Stimulated activated CD8-positive, alpha-beta memory T cell treated with anti-CD3 and anti-CD28 coated beads, Interleukin-4, amount 100 ng/mL, for 4 hours (primary cell): ENCODE data around the gene ATP8B1.
"Not testable (repeated sequence)": the region's sequence is repeated elsewhere in the genome, so short reads cannot be mapped to it uniquely, and the experiment has no call there.

Experiments
- DNase-seq, 2 donors: peaks; one replicate each; pipeline ENCODE4 v3.0.0-alpha.2; 2020; ENCODE audit warnings: low read depth in 2 of 2, low spot score in 1 of 2

The ATP8B1 gene

DNA sequence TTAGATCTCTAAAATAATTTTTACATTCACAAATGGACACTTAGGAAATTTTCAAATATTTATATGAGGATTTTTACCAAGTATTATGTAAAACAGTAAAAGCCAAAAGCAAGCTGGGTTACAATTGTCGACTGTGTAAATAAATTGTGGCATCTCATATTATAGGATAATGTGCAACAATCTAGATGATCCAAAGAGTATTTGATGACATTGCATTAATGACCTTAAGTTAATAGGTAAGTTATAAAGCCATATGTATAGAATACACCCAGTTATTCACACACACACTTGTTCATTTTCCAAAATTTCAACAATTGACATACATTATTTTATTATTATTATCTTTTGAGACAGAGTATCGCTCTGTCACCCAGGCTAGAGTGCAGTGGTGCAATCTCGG, 69.3 kb downstream of the ATP8B1 start:
- no peak for DNase-seq

DNA sequence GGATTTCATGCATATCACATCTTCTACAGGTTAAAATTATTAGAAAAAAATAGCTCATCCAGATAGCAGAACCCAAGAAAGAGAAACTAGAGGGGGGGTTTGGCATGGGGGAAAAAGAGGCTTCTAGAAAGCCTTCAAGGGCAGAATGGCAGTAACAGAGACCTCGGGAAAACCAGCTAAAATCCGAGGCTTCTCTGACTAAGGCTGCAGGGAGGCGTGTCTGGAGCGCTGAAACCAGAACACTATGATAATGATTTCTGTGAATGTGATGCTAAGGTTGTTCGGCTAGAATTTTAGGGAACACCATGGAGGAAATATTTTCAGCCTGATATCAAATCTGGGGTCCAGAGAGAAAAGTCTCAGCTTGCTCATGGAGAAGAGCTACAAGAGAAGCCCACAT, 73.0 kb downstream of the ATP8B1 start:
- DNase-seq, result no peak

DNA sequence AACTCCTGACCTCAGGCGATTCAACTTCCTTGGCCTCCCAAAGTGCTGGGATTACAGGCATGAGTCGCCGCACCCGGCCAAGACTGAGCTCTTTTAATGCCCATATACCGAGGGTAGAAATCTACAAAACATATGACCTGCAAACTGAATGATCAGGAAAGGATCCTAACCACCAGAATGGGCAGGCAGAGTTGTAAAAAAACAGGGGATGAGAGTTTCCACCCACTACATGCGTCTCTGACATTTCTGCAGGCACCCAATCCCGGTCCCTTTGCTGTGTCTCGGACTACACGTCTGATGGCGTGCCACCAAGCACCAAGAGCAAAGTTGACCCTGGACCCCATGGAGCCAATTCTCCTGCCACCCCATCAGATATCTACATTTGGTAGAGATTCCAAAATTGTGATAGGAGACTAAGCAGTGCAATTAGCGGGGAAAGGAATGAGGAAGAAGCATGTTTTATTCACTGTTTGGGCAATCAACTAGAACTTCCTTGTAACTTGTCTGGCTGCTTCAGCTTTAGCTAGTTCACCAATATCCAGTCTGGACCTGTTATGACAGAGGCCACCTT, 74.1 kb downstream of the ATP8B1 start:
- no peak for DNase-seq

DNA sequence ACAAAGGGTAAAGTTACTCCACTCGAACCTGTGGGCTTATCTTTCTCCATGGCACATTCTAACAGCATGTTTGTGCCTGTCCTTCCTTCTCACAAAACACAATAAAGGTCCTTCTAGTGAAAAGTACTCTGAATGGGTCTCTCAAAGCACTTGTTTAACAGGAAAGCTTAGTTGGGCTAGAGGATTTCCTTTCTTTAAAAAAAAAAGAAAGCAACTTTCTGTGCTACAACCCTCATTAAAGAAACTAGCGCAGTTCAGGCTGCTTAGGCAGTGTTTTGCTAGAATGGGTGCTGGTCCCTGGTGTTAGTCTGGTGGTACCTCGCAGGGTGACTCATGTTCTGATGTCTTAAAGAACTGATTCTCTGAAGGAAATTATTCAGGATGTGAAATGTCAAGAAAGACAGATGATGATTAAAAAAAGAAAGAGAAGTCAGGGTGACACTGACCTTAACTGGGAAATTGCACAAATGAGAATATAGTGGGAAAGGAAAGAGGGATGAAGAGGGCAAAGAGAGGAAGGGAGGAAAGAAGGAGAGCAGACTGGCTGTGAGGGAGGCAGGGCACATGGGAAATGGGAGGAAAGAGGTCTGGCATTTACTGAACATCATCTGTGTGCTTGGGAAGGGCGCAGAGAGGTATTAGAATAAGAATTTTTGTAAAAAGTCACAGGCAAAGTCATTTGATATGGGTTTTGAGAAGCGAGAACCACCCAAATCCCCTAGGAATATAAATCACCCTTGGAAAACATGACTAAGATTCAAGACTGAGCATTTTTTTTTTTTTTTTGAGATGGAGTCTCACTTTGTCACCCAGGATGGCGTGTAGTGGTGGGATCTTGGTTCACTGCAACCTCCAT, 74.9 kb downstream of the ATP8B1 start:
- DNase-seq, result no peak

DNA sequence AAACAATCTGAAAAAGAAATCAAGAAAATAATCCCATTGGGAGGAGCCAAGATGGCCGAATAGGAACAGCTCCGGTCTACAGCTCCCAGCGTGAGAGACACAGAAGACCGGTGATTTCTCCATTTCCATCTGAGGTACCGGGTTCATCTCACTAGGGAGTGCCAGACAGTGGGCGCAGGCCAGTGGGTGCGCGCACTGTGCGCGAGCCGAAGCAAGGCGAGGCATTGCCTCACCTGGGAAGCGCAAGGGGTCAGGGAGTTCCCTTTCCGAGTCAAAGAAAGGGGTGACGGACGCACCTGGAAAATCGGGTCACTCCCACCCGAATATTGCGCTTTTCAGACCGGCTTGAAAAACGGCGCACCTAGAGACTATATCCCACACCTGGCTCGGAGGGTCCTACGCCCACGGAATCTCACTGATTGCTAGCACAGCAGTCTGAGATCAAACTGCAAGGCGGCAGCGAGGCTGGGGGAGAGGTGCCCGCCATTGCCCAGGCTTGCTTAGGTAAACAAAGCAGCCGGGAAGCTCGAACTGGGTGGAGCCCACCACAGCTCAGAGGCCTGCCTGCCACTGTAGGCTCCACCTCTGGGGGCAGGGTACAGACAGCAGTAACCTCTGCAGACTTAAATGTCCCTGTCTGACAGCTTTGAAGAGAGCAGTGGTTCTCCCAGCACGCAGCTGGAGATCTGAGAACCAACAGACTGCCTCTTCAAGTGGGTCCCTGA, 83.7 kb downstream of the ATP8B1 start:
- not testable (repeated sequence) for DNase-seq

DNA sequence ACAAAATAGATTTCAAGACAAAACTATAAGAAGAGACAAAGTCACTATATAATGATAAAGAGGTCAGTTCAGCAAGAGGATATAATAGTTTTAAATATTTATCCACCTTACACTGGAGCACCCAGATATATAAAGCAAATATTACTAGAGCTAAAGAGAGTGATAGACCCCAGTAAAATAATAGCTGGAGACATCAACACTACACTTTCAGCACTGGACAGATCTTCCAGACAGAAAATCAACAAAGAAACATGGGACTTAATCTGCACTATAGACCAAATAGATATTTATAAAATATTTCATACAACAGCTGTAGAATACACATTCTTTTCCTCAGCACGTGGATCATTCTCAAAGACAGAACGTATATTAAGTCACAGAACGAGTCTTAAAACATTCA, 86.6 kb downstream of the ATP8B1 start:
- DNase-seq, result no peak

DNA sequence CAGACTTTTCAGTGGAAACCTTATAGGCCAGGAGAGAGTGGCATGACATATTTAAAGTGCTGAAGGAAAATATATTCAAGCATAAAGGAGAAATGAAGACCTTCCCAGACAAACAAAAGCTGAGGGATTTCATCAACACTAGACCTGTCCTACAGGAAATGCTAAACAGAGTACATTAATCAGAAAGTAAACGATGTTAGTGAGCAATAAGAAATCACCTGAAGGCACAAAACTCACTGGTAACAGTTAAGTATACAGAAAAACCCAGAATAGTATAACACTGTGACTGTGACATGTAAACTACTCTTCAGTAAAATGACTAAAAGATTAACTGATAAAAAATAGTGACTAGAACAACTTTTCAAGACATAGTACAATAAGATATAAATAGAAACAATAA, 87.4 kb downstream of the ATP8B1 start:
- no peak for DNase-seq

DNA sequence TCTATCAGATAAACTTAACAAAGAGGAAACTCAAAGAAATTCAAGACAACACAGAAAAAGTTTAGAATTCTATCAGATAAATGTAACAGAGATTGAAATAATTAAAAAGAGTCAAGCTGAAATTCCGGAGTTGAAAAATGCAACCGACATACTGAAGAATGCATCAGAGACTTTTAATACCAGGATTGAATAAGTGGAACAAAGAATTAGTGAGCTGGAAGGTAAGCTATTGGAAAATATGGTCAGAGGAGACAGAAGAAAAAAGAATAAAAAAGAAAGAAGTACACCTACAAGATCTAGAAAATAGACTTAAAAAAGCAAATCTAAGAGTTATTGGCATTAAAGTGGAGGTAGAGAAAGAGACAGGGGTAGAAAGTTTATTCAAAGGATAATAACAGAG, 88.0 kb downstream of the ATP8B1 start:
- DNase-seq, result no peak

DNA sequence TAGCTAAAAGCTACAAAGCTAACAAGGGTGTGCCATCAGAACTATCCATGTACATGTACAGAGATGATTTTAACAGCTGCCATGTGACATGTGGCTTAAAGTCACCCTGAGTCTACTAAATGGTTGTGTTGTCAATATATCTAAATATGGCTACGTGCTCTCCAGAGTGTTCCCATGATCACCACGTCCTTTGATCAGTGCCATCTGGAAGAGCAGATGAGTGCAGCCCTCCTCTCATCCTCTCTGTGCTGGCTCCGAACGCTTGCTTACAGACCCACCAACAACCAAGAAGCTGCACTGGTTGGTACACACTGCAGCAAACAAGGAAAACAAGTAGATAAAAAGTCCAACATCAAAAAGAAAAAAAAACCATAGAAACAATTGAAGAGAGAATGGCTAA, 92.9 kb downstream of the ATP8B1 start:
- no peak for DNase-seq

DNA sequence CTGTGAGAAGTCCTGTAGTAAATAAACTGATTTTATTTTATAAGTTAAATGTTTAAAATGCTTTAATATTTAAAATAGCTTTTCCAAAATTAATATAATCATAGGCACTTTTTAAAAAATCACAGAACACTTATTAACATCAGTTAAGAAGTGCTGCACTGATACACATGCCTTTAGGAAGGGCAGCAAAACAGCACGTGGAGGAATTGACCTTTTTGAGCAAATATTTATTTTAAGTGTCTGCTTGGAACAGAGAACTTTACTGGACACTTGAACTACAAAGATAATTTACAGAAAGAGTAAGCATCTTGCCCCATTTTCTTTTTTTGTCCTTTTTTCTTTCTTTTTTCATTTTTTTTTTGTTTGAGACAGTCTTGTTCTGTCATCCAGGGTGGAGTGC, 93.8 kb downstream of the ATP8B1 start:
- no peak for DNase-seq

DNA sequence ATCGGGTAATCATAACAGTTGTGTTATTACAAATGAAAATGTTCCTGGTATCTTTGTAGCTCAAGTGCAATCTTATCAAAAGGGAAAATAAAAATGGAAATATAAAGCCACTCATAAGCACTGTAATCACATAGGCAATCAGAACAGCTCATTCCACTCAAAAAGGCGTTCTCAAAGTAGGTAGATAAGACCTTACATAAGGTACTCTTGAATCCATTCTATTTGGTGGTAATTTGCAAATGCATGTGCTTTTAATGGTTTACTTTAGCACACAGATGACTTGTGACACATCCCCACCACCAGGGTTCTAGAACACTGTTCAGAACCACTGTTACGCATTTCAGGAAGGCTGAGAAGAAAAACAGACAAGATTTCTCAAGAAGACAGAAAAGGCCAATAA, 94.8 kb downstream of the ATP8B1 start:
- DNase-seq, result no peak

DNA sequence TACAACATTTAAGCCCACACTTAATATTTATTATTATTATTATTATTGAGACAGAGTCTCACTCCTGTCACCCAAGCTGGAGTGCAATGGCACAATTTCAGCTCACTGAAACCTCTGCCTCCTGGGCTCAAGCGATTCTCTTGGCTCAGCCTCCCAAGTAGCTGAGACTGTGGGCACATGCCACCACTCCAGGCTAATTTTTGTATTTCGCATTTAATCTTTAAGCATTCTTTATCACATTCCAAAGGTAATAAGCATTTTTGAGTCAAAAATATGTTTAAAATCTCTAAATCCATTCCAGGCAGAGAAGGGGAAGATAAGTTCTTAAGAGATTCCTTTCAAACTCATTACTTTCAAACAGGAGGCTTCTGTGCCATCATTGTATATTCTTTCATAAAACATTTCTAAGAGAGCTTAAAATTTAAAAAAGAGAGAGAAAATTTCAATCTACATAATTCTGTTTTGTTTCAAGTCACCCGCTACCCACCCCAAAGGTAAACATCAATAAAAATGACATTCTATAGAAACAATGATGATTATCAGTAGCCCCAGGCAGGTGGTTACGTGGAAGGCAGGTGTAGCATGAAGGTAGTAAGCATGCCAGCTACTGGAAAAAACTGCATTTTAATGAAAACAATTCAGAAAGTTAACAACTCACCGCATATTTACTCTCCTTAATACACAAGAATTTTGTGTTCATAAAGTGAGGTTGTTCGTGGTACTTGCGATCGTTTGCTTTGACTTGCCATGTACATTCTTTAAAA, 97.1 kb downstream of the ATP8B1 start:
- no peak for DNase-seq

DNA sequence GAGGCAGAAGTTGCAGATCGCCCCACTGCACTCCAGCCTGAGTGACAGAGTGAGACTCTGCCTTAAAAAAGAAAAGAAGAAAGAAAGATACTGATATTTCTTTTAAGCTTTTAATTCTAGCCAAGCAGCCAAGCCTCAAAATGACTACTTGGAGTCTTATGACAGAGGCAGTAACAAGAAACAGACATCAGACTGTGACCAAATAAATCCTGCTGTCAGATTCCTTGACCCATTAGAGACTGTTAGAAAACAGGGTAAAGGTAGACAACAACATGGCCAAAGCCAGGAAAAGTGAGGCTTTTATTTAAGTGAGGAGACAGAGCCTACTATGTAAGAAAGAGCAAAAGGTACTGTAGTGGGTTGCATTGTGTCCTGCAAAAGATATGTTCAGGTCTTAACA, 98.1 kb downstream of the ATP8B1 start:
- DNase-seq, result no peak

DNA sequence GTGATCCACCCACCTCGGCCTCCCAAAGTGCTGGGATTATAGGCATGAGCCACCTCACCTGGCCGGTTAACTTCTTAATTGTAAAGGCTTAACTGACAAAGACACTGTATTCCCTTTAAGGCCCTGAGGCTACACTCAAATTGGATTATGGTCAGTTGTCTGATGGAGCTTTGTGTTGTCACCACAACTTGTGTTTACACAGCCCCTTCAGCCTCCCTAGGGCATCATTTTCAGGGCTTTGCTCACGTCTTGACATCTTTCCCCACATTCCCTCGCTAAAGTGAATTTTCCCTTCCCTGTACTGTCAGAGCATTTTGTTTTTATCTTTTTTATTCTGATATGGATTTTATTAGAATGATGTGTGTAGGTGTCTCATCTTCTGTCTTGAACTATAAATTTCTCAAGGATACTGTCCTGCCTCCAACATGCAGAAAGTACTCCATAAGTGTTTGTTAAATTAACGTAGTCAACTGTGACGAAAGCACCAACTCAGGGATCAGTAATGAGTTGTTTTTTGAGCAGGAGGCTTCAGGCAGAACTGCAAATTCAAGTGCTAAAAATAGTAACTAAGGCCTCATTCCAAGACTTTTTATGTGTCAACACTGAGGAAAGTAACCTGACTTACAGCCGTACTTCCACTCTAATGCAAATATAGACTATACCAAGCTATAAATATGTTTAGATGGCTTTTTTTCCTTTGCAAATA, 104.4 kb downstream of the ATP8B1 start:
- no peak for DNase-seq

DNA sequence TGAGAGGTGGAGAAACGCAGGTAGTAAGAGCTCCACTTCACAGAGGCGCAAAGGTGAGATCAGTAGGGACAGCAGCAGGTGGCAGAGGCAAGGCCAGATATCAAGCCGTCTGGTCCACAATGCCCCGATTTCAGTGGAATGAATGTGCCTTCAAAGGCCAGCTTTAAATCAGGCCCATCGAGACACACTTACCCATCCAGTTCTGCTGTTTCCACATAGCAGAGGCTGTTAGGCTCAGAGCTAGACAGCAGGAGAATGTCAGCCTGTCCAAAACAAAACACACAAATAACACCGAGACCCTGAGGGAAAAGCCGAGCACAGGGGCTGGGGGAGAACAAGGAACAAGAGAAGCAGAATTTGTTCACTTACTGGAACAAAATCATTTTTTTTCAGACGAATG, 105.7 kb downstream of the ATP8B1 start:
- no peak for DNase-seq

DNA sequence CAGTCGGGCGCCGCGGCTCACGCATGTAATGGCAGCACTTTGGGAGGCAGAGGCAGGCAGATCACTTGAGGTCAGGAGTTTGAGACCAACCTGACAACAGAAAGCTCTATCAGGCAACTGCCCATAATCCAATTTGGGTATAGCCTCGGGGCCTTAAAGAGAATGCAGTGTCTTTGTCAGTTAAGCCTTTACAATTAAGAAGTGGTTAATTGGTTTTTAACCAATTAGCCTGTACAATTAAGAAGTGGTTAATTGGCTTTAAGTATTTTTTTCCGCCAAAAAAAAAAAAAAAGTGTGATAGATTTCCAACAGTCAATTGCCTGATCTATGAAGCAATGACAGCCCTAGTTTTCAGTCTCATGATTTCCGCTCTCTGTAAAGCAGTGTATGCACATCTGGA, 106.8 kb downstream of the ATP8B1 start:
- DNase-seq, result no peak

DNA sequence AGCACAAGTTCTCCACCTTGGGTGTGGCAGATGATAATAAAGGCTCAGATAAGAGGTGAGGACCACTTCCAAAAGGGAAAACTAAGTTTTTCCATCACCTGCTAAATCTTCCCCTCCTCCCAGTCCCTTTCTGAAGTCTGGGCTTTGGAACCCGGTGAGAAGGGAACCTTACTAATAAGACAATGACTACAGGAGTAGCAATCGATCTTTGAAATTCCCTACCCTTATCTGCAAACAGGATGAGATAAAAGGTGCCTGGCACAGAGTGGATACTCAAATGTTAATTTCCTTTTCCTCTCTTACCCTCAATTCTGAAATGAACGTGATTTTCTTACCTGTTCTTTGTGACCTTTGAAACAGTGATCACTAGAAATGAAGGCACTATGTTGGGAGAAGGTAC, 111.8 kb downstream of the ATP8B1 start:
- DNase-seq, result no peak

DNA sequence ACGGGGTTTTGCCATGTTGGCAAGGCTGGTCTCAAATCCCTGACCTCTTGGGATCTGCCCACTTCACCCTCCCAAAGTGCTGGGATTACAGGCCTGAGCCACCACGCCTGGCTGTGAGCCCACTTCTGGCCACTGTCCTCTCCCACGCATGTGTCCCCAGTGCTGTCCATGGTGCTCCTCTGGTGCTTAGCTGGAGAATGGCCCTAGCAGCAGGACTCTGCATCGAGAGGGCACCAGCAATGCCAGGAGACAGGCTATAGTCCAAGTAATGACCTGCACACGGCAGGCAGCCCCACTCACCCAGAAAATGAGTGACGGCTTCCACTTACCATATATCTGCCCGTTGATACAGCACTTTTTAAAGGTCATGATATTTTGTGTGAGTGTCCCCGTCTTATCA, 115.1 kb downstream of the ATP8B1 start:
- DNase-seq, result no peak

DNA sequence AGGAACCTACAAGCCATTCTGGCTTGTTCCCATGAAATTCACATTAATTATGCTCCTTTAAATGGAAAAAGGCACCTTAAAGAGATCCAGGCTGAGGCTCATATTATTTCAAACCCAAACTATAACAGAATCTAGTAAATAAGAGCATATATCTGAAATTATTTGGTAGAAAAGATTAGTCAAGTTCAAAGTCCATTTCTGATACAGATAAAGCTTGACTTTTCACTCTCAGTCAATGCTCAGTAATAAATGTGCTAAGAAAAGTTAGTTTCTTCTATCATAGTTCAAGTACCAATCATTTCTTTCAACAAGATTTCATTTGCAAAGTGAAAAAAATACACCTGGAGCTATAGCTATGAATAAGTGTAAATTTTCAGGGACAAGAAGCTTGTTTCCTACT, 119.6 kb downstream of the ATP8B1 start:
- no peak for DNase-seq

DNA sequence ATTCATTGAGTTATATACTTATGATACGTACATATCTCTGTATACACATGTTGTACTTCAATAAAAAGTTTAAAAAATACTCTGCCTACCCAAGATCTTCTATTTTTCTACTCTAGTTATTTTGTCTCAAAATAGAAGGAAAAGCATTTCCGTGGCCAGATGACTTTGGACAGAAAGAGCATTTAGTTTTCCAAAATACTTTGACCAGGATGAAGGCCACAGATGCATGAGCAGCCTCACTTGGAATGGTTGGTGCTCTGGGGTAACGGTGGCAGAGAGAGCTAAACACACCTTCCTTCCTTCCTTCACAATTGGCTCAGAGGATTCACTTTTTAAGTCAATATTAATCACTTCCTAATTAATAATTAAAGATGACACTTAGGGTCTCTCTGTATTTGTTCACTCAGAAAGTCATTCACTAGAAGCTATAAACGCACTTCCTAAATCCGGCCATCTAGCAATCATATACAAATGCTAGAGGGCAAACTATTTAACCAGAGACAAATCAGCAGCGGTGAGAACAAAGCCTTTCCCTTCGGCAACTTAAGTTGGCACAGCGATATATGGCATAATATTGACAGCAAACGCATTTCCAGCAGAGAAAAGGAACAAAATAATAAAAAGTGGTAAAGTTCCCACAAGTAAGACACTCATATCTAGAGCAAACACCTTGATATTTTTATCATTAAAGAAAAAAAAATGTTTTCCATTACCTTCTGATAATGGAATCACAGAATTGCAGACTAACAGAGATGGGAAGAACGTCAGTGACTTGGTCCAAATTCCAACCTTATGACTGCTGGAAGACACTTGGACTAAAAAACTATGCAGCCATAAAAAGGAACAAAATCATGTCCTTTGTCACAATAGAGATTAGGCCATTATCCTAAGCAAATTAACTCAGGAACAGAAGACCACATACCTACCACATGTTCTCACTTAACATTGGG, 125.6 kb downstream of the ATP8B1 start:
- no peak for DNase-seq
